HepG2 (cell line): ENCODE data around the gene PRRT1B.

Experiments used
- CTCF ChIP-seq: sonication (generic); formaldehyde crosslinking; IDR thresholded peaks from 2 replicates; pipeline ENCODE4 v1.5.0; 2020; ENCODE audit warnings: mild to moderate bottlenecking, missing genetic modification reagents, moderate library complexity
- EHMT2 ChIP-seq: fragments of 200-600 bp; sonication (generic); IDR thresholded peaks from 2 replicates; pipeline ENCODE4 v1.7.0; 2017; ENCODE audit warnings: antibody characterized with exemption, low read depth, low read length, borderline replicate concordance
- FOXA1 ChIP-seq, 2 experiments: fragments of 450-650 bp in 1 of 2; sonication (generic) in 1 of 2; formaldehyde crosslinking in 1 of 2; IDR thresholded peaks; 2 replicates each; pipeline versions ENCODE4 v1.4.0 to v1.6.1; 2016 to 2020; ENCODE audit warnings: missing genetic modification reagents in 1 of 2
- MAFK ChIP-seq, 2 experiments: IDR thresholded peaks in 1 of 2; conservative IDR thresholded peaks in 1 of 2; 2 replicates each; pipeline ENCODE4 v1.6.1; 2011; ENCODE audit warnings: improper control_type of control experiment in 2 of 2, low read length in 2 of 2
- SALL2 ChIP-seq: sonication (generic); formaldehyde crosslinking; IDR thresholded peaks from 2 replicates; pipeline ENCODE4 v1.8.1; 2023; ENCODE audit warnings: mild to moderate bottlenecking, missing genetic modification reagents, inconsistent platforms
- TAF1 ChIP-seq: sonication (generic); formaldehyde crosslinking; IDR thresholded peaks from 2 replicates; pipeline ENCODE4 v1.4.0; 2020; ENCODE audit warnings: missing genetic modification reagents
- TCF7L2 ChIP-seq: IDR thresholded peaks from 2 replicates; pipeline ENCODE4 v1.6.1; 2011; ENCODE audit warnings: mild to moderate bottlenecking, low read depth, low read length, moderate library complexity
- THAP11 ChIP-seq: IDR thresholded peaks from 2 replicates; pipeline ENCODE4 v1.6.1; 2016; ENCODE audit warnings: missing biosample characterization, missing genetic modification reagents
- ZBTB34 ChIP-seq: sonication (generic); formaldehyde crosslinking; IDR thresholded peaks from 2 replicates; pipeline ENCODE4 v1.8.0; 2022; ENCODE audit warnings: mild to moderate bottlenecking, missing genetic modification reagents
- ZZZ3 ChIP-seq: sonication (generic); formaldehyde crosslinking; IDR thresholded peaks from 2 replicates; pipeline ENCODE4 v1.4.0; 2020; ENCODE audit warnings: missing genetic modification reagents, mild to moderate bottlenecking, borderline replicate concordance

GRCh38 chr9:131578021-131578420 is 32.7 kb downstream of the PRRT1B start:
- TF ChIP-seq CTCF (CRISPR knock-in tag) (no peak), ZZZ3 (no peak), MAFK (conservative IDR thresholded peaks at IDR 0.05 in 1 of 2, IDR thresholded peaks at IDR 0.05 in 1 of 2; ENCODE audit: low read length in 2 of 2) (no peak), SALL2 (no peak), THAP11 (CRISPR knock-in tag) (no peak), EHMT2 (no peak), ZBTB34 (no peak), FOXA1 (IDR thresholded peaks at IDR 0.05) (no peak), FOXA1 (CRISPR knock-in tag; IDR thresholded peaks at IDR 0.05) (no peak), TCF7L2 (no peak), TAF1 (CRISPR knock-in tag) (no peak)
